ENCODE results near the gene ANKS1A. TPM values are rescaled to one million over a fixed set of nuclear protein-coding genes. Genes with fewer than 3 reads are reported as not detected.

Gene ANKS1A
- total RNA-seq, 1 experiment from 2014 or later, result 14.4 TPM

DNA sequence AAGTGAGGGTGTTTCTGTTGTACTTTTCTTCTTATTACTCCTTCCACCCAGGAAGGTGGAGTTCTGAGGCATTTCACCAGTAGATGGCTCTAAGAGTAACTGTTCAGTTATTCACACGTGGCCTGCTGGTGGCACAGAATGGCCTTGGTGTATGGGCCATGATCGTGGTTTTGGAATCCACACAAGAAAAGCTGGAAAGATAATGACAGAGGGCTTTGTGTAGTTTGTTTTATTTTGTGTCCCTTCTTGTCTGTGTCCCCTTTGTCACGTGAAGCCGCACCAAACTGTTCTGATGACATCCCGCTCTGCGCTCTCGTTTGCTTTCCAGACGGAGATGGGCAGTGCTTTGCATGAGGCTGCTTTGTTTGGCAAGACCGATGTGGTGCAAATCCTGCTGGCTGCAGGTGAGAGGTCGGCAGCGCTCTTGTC is 93.4 kb downstream of the ANKS1A start:
- intact Hi-C loops (cut with micrococcal nuclease; ENCODE audit: unreplicated experiment), result loop anchor here (5.0 kb wide), 1 partner anchor 160 kb away; the partner anchor contains the start of gene TCP11
- no peak overlapping the region for H3K27ac ChIP-seq (ENCODE audit: low read length)
- peak; percentile 71; the same call in 1 of the 2 replicates for ATAC-seq
- DNase-seq (ENCODE audit: low read depth, low spot score), result no peak
- TF ChIP-seq SIN3A (IDR thresholded peaks at IDR 0.05; ENCODE audit: borderline replicate concordance, insufficient read depth, low read depth, low read length), result no peak
- TF ChIP-seq, protein P1, sequence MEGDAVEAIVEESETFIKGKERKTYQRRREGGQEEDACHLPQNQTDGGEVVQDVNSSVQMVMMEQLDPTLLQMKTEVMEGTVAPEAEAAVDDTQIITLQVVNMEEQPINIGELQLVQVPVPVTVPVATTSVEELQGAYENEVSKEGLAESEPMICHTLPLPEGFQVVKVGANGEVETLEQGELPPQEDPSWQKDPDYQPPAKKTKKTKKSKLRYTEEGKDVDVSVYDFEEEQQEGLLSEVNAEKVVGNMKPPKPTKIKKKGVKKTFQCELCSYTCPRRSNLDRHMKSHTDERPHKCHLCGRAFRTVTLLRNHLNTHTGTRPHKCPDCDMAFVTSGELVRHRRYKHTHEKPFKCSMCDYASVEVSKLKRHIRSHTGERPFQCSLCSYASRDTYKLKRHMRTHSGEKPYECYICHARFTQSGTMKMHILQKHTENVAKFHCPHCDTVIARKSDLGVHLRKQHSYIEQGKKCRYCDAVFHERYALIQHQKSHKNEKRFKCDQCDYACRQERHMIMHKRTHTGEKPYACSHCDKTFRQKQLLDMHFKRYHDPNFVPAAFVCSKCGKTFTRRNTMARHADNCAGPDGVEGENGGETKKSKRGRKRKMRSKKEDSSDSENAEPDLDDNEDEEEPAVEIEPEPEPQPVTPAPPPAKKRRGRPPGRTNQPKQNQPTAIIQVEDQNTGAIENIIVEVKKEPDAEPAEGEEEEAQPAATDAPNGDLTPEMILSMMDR (IDR thresholded peaks at IDR 0.05), result peak; percentile 56
- no peak overlapping the region for H3K4me3 ChIP-seq (ENCODE audit: low read depth in 2 of 2, low read length in 2 of 2)
- H3K9me3 ChIP-seq (ENCODE audit: control insufficient read depth, insufficient read depth, low read depth, low read length), result no peaks in the 10 kb centered on the region
- BruUV-seq (replicated peaks), result no TSS peak
- no peaks in the 10 kb centered on the region for H3K4me1 ChIP-seq (ENCODE audit: control insufficient read depth, insufficient read depth, low read length)
- no peaks in the 10 kb centered on the region for H3K27me3 ChIP-seq (ENCODE audit: control insufficient read depth, insufficient read depth, low read length)
- no peaks in the 10 kb centered on the region; the same call in none of the 2 replicates for H3K36me3 ChIP-seq (ENCODE audit: control insufficient read depth, insufficient read depth, low read length)
- ChIA-PET CTCF (no interaction called here), POLR2A (no interaction called here)
- in situ Hi-C loops (cut with HindIII; ENCODE audit: low pct_unique_long_range_greater_than_20kb, low sequenced_read_pairs), result no loop called here

DNA sequence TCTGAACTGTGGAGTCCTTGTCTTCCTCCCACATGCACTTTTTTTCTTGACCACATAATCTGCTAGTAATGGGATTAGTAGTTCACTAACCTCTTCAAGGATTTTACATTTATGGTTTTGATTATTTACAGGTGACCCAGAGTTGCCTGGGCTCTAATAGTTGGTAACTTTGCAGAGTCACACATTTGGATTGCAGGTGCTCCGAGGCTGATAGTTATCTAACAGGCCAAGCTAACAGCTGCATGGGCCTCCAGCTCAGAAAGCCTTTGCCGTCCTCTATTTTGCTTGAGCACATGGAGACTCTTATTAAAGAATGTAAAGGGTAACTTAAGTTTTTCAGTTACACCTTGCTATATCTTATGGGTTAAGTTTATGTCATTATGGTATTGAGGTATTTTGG is 95.4 kb downstream of the ANKS1A start:
- TF ChIP-seq TCF7L2 (IDR thresholded peaks at IDR 0.05; ENCODE audit: low read depth, low read length), result no peak
- no peak for TF ChIP-seq SIN3A (IDR thresholded peaks at IDR 0.05; ENCODE audit: borderline replicate concordance, insufficient read depth, low read depth, low read length)
- DNase-seq (ENCODE audit: low read depth, low spot score) (no peak), ATAC-seq (no peak)
- ChIA-PET POLR2A (interaction anchor here (0.6 kb wide), 1 partner anchor 19 kb away, joined by 3 read pairs; no protein-coding TSS in a partner anchor), CTCF (no interaction called here)
- H3K4me3 ChIP-seq (ENCODE audit: low read depth in 2 of 2, low read length in 2 of 2), result no peak overlapping the region
- in situ Hi-C loops (cut with HindIII; ENCODE audit: low pct_unique_long_range_greater_than_20kb, low sequenced_read_pairs) (no loop called here), intact Hi-C loops (cut with micrococcal nuclease; ENCODE audit: unreplicated experiment) (loop anchor here (5.0 kb wide), 1 partner anchor 158 kb away; the partner anchor contains the start of gene TCP11)
- no TSS peak for BruUV-seq (replicated peaks)
- peaks cover under 1% of the 10 kb centered on the region for H3K36me3 ChIP-seq (ENCODE audit: control insufficient read depth, insufficient read depth, low read length)
- H3K27me3 ChIP-seq (ENCODE audit: control insufficient read depth, insufficient read depth, low read length), result no peaks in the 10 kb centered on the region
- no peak overlapping the region for H3K27ac ChIP-seq (ENCODE audit: low read length)
- H3K4me1 ChIP-seq (ENCODE audit: control insufficient read depth, insufficient read depth, low read length), result no peaks in the 10 kb centered on the region
- H3K9me3 ChIP-seq (ENCODE audit: control insufficient read depth, insufficient read depth, low read depth, low read length), result no peaks in the 10 kb centered on the region

DNA sequence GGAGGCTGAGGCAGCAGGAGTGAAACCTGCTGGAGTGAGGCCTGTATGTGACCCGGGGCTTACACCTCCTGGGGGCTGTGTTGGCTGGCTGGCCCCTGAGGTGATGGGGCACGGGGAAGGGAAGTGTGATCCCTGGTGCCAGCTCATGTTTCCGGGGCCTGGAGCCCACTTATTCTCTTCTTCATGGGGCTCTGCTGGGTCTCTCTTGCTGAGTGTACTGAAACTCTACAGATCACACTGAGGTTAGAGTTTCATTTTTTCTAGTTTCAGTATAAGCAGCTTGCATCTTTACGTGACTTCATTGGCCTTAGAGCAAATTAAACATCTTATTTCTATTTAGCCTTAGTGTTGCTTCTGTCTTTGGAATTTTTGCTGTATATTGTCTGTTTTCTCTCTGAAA is 96.2 kb downstream of the ANKS1A start:
- Histone ChIP-seq H3K36me3 (ENCODE audit: control insufficient read depth, insufficient read depth, low read length) (peaks cover 4% of the 10 kb centered on the region), H3K27ac (ENCODE audit: low read length) (no peak overlapping the region), H3K27me3 (ENCODE audit: control insufficient read depth, insufficient read depth, low read length) (no peaks in the 10 kb centered on the region), H3K4me3 (ENCODE audit: low read depth in 2 of 2, low read length in 2 of 2) (no peak overlapping the region), H3K4me1 (ENCODE audit: control insufficient read depth, insufficient read depth, low read length) (no peaks in the 10 kb centered on the region), H3K9me3 (ENCODE audit: control insufficient read depth, insufficient read depth, low read depth, low read length) (no peaks in the 10 kb centered on the region)
- intact Hi-C loops (cut with micrococcal nuclease; ENCODE audit: unreplicated experiment), result loop anchor here (5.0 kb wide), 1 partner anchor 147 kb away; no protein-coding TSS in a partner anchor
- ChIA-PET POLR2A (no interaction called here), CTCF (interaction anchor here (0.7 kb wide), 1 partner anchor 30 kb away, joined by 3 read pairs; no protein-coding TSS in a partner anchor)
- in situ Hi-C loops (cut with HindIII; ENCODE audit: low pct_unique_long_range_greater_than_20kb, low sequenced_read_pairs), result no loop called here
- TF ChIP-seq, protein P1 (IDR thresholded peaks at IDR 0.05), result no peak
- TF ChIP-seq, protein P2, sequence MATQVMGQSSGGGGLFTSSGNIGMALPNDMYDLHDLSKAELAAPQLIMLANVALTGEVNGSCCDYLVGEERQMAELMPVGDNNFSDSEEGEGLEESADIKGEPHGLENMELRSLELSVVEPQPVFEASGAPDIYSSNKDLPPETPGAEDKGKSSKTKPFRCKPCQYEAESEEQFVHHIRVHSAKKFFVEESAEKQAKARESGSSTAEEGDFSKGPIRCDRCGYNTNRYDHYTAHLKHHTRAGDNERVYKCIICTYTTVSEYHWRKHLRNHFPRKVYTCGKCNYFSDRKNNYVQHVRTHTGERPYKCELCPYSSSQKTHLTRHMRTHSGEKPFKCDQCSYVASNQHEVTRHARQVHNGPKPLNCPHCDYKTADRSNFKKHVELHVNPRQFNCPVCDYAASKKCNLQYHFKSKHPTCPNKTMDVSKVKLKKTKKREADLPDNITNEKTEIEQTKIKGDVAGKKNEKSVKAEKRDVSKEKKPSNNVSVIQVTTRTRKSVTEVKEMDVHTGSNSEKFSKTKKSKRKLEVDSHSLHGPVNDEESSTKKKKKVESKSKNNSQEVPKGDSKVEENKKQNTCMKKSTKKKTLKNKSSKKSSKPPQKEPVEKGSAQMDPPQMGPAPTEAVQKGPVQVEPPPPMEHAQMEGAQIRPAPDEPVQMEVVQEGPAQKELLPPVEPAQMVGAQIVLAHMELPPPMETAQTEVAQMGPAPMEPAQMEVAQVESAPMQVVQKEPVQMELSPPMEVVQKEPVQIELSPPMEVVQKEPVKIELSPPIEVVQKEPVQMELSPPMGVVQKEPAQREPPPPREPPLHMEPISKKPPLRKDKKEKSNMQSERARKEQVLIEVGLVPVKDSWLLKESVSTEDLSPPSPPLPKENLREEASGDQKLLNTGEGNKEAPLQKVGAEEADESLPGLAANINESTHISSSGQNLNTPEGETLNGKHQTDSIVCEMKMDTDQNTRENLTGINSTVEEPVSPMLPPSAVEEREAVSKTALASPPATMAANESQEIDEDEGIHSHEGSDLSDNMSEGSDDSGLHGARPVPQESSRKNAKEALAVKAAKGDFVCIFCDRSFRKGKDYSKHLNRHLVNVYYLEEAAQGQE (IDR thresholded peaks at IDR 0.05; ENCODE audit: insufficient read depth in 1 of 2, low read depth in 2 of 2, low read length in 1 of 2), result no peak
- TF ChIP-seq POLR2AphosphoS5 (IDR thresholded peaks at IDR 0.05; ENCODE audit: low read depth, low read length), result no peak
- TF ChIP-seq SIN3A (IDR thresholded peaks at IDR 0.05; ENCODE audit: borderline replicate concordance, insufficient read depth, low read depth, low read length), result no peak
- TF ChIP-seq TCF7L2 (IDR thresholded peaks at IDR 0.05; ENCODE audit: low read depth, low read length), result no peak
- DNase-seq (ENCODE audit: low read depth, low spot score) (no peak), ATAC-seq (no peak)
- no TSS peak for BruUV-seq (replicated peaks)
